Spleen (tissue), 7 donors: ENCODE measurements around the gene GMEB2.

Experiments used
- POLR2A ChIP-seq, 3 donors: fragments of 450-650 bp; IDR thresholded peaks; one replicate each; pipeline ENCODE4 v1.5.1; 2017; ENCODE audit warnings: antibody characterized with exemption in 3 of 3, mild to moderate bottlenecking in 1 of 3
- TF ChIP-seq, protein P1 (sequence below), 11 experiments: fragments of 200-600 bp in 7 of 11; fragments of 450-650 bp in 4 of 11; sonication (generic) in 4 of 11; IDR thresholded peaks in 8 of 11; conservative IDR thresholded peaks in 3 of 11; 1 replicate in 7 of 11; 2 replicates in 4 of 11; pipeline versions ENCODE4 v1.4.0 to v1.8.0; 2016 to 2021; ENCODE audit warnings: antibody characterized with exemption in 11 of 11, inconsistent platforms in 4 of 11, mild to moderate bottlenecking in 1 of 11
- donor health status: DM: no; HTN: no; CAD: no; lungs with moderate emphysema.
- donor health status: DM: no; HTN: no; CAD: no.
- donor health status: DM: no; HTN: no; CAD: no.

DNA sequence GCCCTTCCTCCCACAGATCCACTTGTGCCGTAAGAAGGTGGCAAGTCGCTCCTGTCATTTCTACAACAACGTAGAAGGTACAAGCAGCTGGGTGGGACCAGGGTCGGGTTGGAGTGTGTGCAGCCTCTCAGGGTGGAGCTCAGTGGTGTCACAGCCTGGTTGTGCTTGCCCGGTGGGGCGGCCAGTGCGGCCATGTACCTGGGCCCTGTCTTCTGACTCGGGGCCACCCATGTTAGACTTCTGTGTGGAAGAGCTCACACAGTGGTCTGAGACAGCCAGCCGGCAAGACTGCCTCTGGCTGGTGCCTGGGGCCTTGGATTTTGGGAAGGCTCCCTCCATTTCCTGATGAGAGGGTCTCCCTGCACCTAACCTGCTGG is 35.9 kb upstream of the GMEB2 start:
- TF ChIP-seq, protein P1, sequence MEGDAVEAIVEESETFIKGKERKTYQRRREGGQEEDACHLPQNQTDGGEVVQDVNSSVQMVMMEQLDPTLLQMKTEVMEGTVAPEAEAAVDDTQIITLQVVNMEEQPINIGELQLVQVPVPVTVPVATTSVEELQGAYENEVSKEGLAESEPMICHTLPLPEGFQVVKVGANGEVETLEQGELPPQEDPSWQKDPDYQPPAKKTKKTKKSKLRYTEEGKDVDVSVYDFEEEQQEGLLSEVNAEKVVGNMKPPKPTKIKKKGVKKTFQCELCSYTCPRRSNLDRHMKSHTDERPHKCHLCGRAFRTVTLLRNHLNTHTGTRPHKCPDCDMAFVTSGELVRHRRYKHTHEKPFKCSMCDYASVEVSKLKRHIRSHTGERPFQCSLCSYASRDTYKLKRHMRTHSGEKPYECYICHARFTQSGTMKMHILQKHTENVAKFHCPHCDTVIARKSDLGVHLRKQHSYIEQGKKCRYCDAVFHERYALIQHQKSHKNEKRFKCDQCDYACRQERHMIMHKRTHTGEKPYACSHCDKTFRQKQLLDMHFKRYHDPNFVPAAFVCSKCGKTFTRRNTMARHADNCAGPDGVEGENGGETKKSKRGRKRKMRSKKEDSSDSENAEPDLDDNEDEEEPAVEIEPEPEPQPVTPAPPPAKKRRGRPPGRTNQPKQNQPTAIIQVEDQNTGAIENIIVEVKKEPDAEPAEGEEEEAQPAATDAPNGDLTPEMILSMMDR (IDR thresholded peaks at IDR 0.05 in 8 of 11, conservative IDR thresholded peaks at IDR 0.05 in 3 of 11) = no peak
- TF ChIP-seq POLR2A (IDR thresholded peaks at IDR 0.05) = no peak
